CD14-positive monocyte (primary cell): Measurements from ENCODE around the gene IPP. TPM values are rescaled to one million over a fixed set of nuclear protein-coding genes. Genes with fewer than 3 reads are reported as not detected.
A peak's percentile ranks its signal among the peaks of the same experiment; 100 is the strongest.

Experiments used
- DNase-seq, 3 donors: peaks; one replicate each; pipeline ENCODE4 v3.0.0-alpha.2; 2011 to 2022
- H2AFZ ChIP-seq: 2 replicates; pipeline ENCODE4 v1.6.0; 2012; ENCODE audit warnings: mild to moderate bottlenecking, low read depth, low read length, inconsistent platforms; ENCODE audit not compliant: insufficient read depth, poor library complexity, severe bottlenecking
- H3K27ac ChIP-seq, 2 donors: 1 replicate in 1 of 2; 2 replicates in 1 of 2; pipeline ENCODE4 v1.5.1; 2012 to 2013; ENCODE audit warnings: low read length in 2 of 2, control low read depth in 1 of 2, inconsistent platforms in 1 of 2, low read depth in 1 of 2, mild to moderate bottlenecking in 1 of 2
- H3K27me3 ChIP-seq, 2 donors: one replicate each; pipeline versions ENCODE4 v1.6.0 to v1.6.1; 2011 to 2013; ENCODE audit warnings: low read length in 2 of 2; ENCODE audit not compliant: control insufficient read depth in 2 of 2, insufficient read depth in 2 of 2
- H3K36me3 ChIP-seq, 2 donors: replicated peaks in 1 of 2; 1 replicate in 1 of 2; 2 replicates in 1 of 2; pipeline versions ENCODE4 v1.5.1 to v1.6.1; 2012 to 2013; ENCODE audit warnings: low read length in 2 of 2, control low read depth in 1 of 2, inconsistent platforms in 1 of 2, mild to moderate bottlenecking in 1 of 2; ENCODE audit not compliant: insufficient read depth in 2 of 2, control insufficient read depth in 1 of 2
- H3K4me1 ChIP-seq, 2 donors: 1 replicate in 1 of 2; 2 replicates in 1 of 2; pipeline versions ENCODE4 v1.5.1 to v1.6.1; 2012 to 2013; ENCODE audit warnings: low read length in 2 of 2, control low read depth in 1 of 2, inconsistent platforms in 1 of 2, mild to moderate bottlenecking in 1 of 2, moderate library complexity in 1 of 2; ENCODE audit not compliant: insufficient read depth in 2 of 2, control insufficient read depth in 1 of 2
- H3K4me2 ChIP-seq: replicated peaks from 2 replicates; pipeline ENCODE3; 2012; ENCODE audit warnings: low read length, moderate library complexity, mild to moderate bottlenecking; ENCODE audit not compliant: poor library complexity, severe bottlenecking; ENCODE audit errors: extremely low read depth
- H3K4me3 ChIP-seq, 3 experiments: fragments of 200-600 bp in 1 of 3; sonication (generic) in 1 of 3; replicated peaks in 1 of 3; 1 replicate in 2 of 3; 2 replicates in 1 of 3; pipeline ENCODE4 v1.5.1; 2011 to 2013; ENCODE audit warnings: low read length in 3 of 3, mild to moderate bottlenecking in 3 of 3, control low read depth in 2 of 3, low read depth in 2 of 3, inconsistent platforms in 1 of 3, moderate library complexity in 1 of 3
- H3K79me2 ChIP-seq: 2 replicates; pipeline ENCODE4 v1.6.0; 2012; ENCODE audit warnings: mild to moderate bottlenecking, control low read depth, inconsistent platforms, low read length, moderate library complexity; ENCODE audit not compliant: insufficient read depth
- H3K9ac ChIP-seq: 2 replicates; pipeline ENCODE4 v1.6.0; 2017; ENCODE audit warnings: low read length, mild to moderate bottlenecking; ENCODE audit not compliant: insufficient read depth, poor library complexity, severe bottlenecking
- H3K9me3 ChIP-seq, 2 donors: replicated peaks in 1 of 2; 1 replicate in 1 of 2; 2 replicates in 1 of 2; pipeline versions ENCODE4 v1.5.1 to v1.6.1; 2012 to 2013; ENCODE audit warnings: low read length in 2 of 2, control low read depth in 1 of 2; ENCODE audit not compliant: control insufficient read depth in 1 of 2, insufficient read depth in 1 of 2
- H4K20me1 ChIP-seq: 2 replicates; pipeline ENCODE4 v1.6.0; 2012; ENCODE audit warnings: mild to moderate bottlenecking, low read length, control low read depth, moderate library complexity; ENCODE audit not compliant: insufficient read depth
- H3K27ac Mint-ChIP-seq, 7 donors: one replicate each; pipeline ENCODE4 v1.8.0; 2020; ENCODE audit warnings: mild to moderate bottlenecking in 7 of 7, mixed read lengths in 7 of 7, moderate library complexity in 6 of 7, inconsistent platforms in 2 of 7
- H3K27me3 Mint-ChIP-seq, 3 donors: one replicate each; pipeline ENCODE4 v1.8.0; 2021 to 2022; ENCODE audit warnings: low read depth in 3 of 3, mild to moderate bottlenecking in 3 of 3, mixed read lengths in 3 of 3, moderate library complexity in 3 of 3, inconsistent platforms in 1 of 3
- H3K36me3 Mint-ChIP-seq, 2 donors: one replicate each; pipeline ENCODE4 v1.8.0; 2020; ENCODE audit warnings: mixed read lengths in 2 of 2, inconsistent platforms in 1 of 2, mild to moderate bottlenecking in 1 of 2
- H3K4me1 Mint-ChIP-seq: one replicate; pipeline ENCODE4 v1.8.0; 2020; ENCODE audit warnings: mild to moderate bottlenecking, mixed read lengths
- H3K4me3 Mint-ChIP-seq, 2 donors: one replicate each; pipeline ENCODE4 v1.8.0; 2020; ENCODE audit warnings: mild to moderate bottlenecking in 2 of 2, mixed read lengths in 2 of 2, moderate library complexity in 1 of 2
- H3K9me3 Mint-ChIP-seq, 7 donors: one replicate each; pipeline ENCODE4 v1.8.0; 2020 to 2022; ENCODE audit warnings: mixed read lengths in 7 of 7, mild to moderate bottlenecking in 6 of 7, moderate library complexity in 6 of 7, inconsistent platforms in 2 of 7
- CTCF ChIP-seq: fragments of 200-600 bp; IDR thresholded peaks from one replicate; pipeline ENCODE4 v1.8.0; 2022; ENCODE audit warnings: antibody characterized with exemption, mild to moderate bottlenecking
- WGBS: methylation state at CpG from one replicate; pipeline ENCODE4 v1.1.5; 2013; ENCODE audit warnings: missing lambda C conversion rate; ENCODE audit not compliant: insufficient coverage; 5-methylcytosine and 5-hydroxymethylcytosine counted together
- intact Hi-C, 2 donors: fragments of 100-400 bp; cut with micrococcal nuclease; formaldehyde crosslinking; loops; one replicate each; pipeline versions ENCODE4 v1.15.0 to v1.15.1; 2023
- polyA plus RNA-seq, 3 donors: library from polyadenylated mRNA; depleted of rRNA in 1 of 3; unstranded in 2 of 3; stranded (reverse) in 1 of 3; fragments of 300-500 nt in 2 of 3; fragments of >200 nt in 1 of 3; fragmentation: Illumina TruSeq in 2 of 3; gene quantifications; 1 replicate in 2 of 3; 2 replicates in 1 of 3; pipeline ENCODE4 v1.2.3, GENCODE V29; 2012 to 2021

Gene IPP
- polyA plus RNA-seq, 3 donors = 0.35 to 1.4 (median 1.4) TPM

DNA sequence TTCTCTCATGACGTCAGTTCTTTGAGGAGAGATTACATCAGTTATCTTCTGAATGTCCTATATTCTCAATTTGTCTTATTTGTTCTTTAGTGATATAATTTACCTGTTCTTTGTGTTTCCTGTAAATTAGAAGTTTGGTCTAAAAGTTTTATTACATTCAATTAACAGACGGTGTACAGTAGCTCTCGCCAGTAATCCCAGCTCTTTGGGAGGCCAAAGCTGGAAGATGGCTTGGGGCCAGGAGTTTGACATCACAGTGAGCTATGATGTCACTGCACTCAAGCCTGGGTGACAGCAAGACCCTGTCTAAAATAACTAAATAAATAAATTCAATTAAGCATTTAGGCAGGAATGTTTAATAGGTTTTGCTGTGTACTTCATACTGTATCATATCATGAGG lies 25.3 kb upstream of the IPP start:
- H3K36me3 Mint-ChIP-seq = no peaks in the 10 kb centered on the region
- H3K9me3 ChIP-seq = no peaks in the 10 kb centered on the region
- no peaks in the 10 kb centered on the region for H3K79me2 ChIP-seq
- H3K36me3 ChIP-seq = no peaks in the 10 kb centered on the region
- DNase-seq = no peak
- H2AFZ ChIP-seq = no peak overlapping the region
- TF ChIP-seq CTCF = no peak
- H3K9me3 Mint-ChIP-seq = no peaks in the 10 kb centered on the region
- H3K4me1 Mint-ChIP-seq = no peaks in the 10 kb centered on the region
- intact Hi-C loops = no loop called here
- no peaks in the 10 kb centered on the region for H4K20me1 ChIP-seq
- H3K4me3 ChIP-seq = no peak overlapping the region
- no peak overlapping the region for H3K9ac ChIP-seq
- H3K4me2 ChIP-seq = no peak overlapping the region
- no peaks in the 10 kb centered on the region for H3K27me3 ChIP-seq
- no peak overlapping the region for H3K27ac Mint-ChIP-seq
- H3K4me3 Mint-ChIP-seq = no peak overlapping the region
- WGBS = 92% methylated on average over 2 of the region's 3 CpGs
- H3K27ac ChIP-seq = no peak overlapping the region
- no peaks in the 10 kb centered on the region for H3K4me1 ChIP-seq
- H3K27me3 Mint-ChIP-seq = peaks cover 2 to 7% (median 3%) of the 10 kb centered on the region in 3 donors

DNA sequence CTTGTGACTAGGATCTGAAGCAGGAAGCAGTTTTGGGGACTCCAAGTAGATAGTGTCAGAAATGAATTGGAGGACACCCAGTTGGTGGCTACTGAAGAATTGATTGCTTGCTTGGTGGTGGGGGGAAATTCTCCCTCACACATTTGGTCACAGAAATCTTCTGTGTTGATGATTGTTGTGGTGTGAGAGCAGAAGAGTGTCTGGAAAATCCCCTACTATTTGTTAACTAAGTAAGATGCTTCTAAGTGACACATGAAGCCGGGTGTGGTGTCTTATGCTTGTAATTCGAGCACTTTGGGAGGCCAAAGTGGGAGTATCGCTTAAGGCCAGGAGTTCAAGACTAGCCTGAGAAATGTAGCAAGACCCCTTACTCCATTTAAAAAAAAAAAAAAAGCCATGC lies 22.5 kb upstream of the IPP start:
- H3K79me2 ChIP-seq = no peaks in the 10 kb centered on the region
- H3K9me3 Mint-ChIP-seq = no peaks in the 10 kb centered on the region
- TF ChIP-seq CTCF = no peak
- no peak overlapping the region for H3K9ac ChIP-seq
- H3K4me1 ChIP-seq = no peaks in the 10 kb centered on the region
- WGBS = no CpG with 5 or more reads among the region's 3 CpGs
- no peaks in the 10 kb centered on the region for H4K20me1 ChIP-seq
- no peak overlapping the region for H3K4me2 ChIP-seq
- H3K36me3 Mint-ChIP-seq = no peaks in the 10 kb centered on the region
- H3K9me3 ChIP-seq = no peaks in the 10 kb centered on the region
- H2AFZ ChIP-seq = peak overlapping the region; percentile 17
- intact Hi-C loops = no loop called here
- H3K27me3 Mint-ChIP-seq = peaks cover 1 to 5% (median 2%) of the 10 kb centered on the region in 3 donors
- H3K4me1 Mint-ChIP-seq = no peaks in the 10 kb centered on the region
- no peak overlapping the region for H3K4me3 ChIP-seq
- no peaks in the 10 kb centered on the region for H3K36me3 ChIP-seq
- no peaks in the 10 kb centered on the region for H3K27me3 ChIP-seq
- no peak overlapping the region for H3K4me3 Mint-ChIP-seq
- DNase-seq = no peak
- H3K27ac ChIP-seq = no peak overlapping the region
- H3K27ac Mint-ChIP-seq = peak overlapping the region in 1 of 7 donors; percentile 40
